ENCODE data around the gene CDH26. TPM values are rescaled to one million over a fixed set of nuclear protein-coding genes. Genes with fewer than 3 reads are reported as not detected.

CDH26 gene
- total and polyA plus RNA-seq, 2 donors (not counting 1 experiment from before 2014, with no cell fraction given) = 1.8 to 2.3 TPM

GRCh38 chr20:59920944-59921343 lies 37.3 kb upstream of the CDH26 start:
- Mint-ChIP-seq H3K4me3 (no peak overlapping the region), H3K27me3 (peaks cover 23% of the 10 kb centered on the region), H3K9me3 (ENCODE audit: insufficient read depth) (no peaks in the 10 kb centered on the region), H3K27ac (no peak overlapping the region), H3K4me1 (no peaks in the 10 kb centered on the region)
- H3K4me3 ChIP-seq (ENCODE audit: control extremely low read depth in 1 of 5, extremely low read depth in 1 of 5, insufficient read depth in 1 of 5, low read depth in 2 of 5, low read length in 4 of 5) = no peak overlapping the region
- no peaks in the 10 kb centered on the region for H3K36me3 ChIP-seq (replicated peaks in 1 of 2; ENCODE audit: control extremely low read depth in 1 of 2, control insufficient read depth in 1 of 2, extremely low read depth in 1 of 2, insufficient read depth in 2 of 2, low read length in 1 of 2)
- peaks cover 0 to 10% (median 0%) of the 10 kb centered on the region in 4 experiments for H3K27me3 ChIP-seq (replicated peaks in 1 of 4; ENCODE audit: control extremely low read depth in 1 of 4, control insufficient read depth in 3 of 4, insufficient read depth in 4 of 4, low read length in 3 of 4)
- ChIA-PET CTCF (no interaction called here), POLR2A (no interaction called here)
- no peaks in the 10 kb centered on the region for H3K9me3 ChIP-seq (ENCODE audit: control extremely low read depth in 1 of 3, control insufficient read depth in 2 of 3, insufficient read depth in 1 of 3, low read length in 2 of 3)
- H3K4me1 ChIP-seq (ENCODE audit: control insufficient read depth in 2 of 2, insufficient read depth in 2 of 2, low read length in 2 of 2) = no peaks in the 10 kb centered on the region
- H3K4me2 ChIP-seq (replicated peaks; ENCODE audit: low read depth, low read length, poor library complexity, severe bottlenecking) = no peak overlapping the region
- H3K79me2 ChIP-seq (ENCODE audit: control insufficient read depth, insufficient read depth, low read length) = no peaks in the 10 kb centered on the region
- TF ChIP-seq, protein P1, sequence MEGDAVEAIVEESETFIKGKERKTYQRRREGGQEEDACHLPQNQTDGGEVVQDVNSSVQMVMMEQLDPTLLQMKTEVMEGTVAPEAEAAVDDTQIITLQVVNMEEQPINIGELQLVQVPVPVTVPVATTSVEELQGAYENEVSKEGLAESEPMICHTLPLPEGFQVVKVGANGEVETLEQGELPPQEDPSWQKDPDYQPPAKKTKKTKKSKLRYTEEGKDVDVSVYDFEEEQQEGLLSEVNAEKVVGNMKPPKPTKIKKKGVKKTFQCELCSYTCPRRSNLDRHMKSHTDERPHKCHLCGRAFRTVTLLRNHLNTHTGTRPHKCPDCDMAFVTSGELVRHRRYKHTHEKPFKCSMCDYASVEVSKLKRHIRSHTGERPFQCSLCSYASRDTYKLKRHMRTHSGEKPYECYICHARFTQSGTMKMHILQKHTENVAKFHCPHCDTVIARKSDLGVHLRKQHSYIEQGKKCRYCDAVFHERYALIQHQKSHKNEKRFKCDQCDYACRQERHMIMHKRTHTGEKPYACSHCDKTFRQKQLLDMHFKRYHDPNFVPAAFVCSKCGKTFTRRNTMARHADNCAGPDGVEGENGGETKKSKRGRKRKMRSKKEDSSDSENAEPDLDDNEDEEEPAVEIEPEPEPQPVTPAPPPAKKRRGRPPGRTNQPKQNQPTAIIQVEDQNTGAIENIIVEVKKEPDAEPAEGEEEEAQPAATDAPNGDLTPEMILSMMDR (IDR thresholded peaks at IDR 0.05) = no peak
- no peak for TF ChIP-seq EZH2 (IDR thresholded peaks at IDR 0.05; ENCODE audit: borderline replicate concordance, insufficient read depth, low read depth, low read length, poor library complexity, severe bottlenecking)
- H3K27ac ChIP-seq (ENCODE audit: low read length in 2 of 2) = no peak overlapping the region
- intact Hi-C loops (cut with micrococcal nuclease) = no loop called here
- no peak overlapping the region for H3K9ac ChIP-seq (ENCODE audit: low read length)
- H4K20me1 ChIP-seq (ENCODE audit: control insufficient read depth, insufficient read depth, low read length, poor library complexity, severe bottlenecking) = no peaks in the 10 kb centered on the region
- no peak overlapping the region for H2AFZ ChIP-seq (ENCODE audit: insufficient read depth, low read depth, low read length, poor library complexity, severe bottlenecking)
- ATAC-seq (ENCODE audit: low read depth) (no peak), DNase-seq (no peak)

DNA sequence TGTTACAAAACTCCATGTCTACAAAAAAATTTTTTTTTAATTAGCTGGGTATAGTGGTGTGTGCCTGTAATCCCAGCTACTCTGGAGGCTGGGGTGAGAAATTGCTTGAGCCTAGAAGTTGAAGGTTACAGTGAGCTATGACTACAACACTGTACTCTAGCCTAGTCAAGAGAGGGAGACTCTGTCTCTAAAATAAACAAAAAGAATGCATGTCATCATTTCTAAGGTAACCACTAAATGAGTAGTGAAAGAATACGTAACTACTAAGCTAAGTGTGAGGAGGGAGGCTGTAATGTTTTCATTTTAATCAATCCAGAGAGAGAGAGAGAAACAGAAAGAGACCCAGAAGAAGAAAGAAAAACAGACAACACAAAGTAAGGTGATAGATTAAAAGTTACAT lies 34.7 kb upstream of the CDH26 start:
- peaks cover 0 to 10% (median 0%) of the 10 kb centered on the region in 4 experiments for H3K27me3 ChIP-seq (replicated peaks in 1 of 4; ENCODE audit: control extremely low read depth in 1 of 4, control insufficient read depth in 3 of 4, insufficient read depth in 4 of 4, low read length in 3 of 4)
- no peaks in the 10 kb centered on the region for H3K79me2 ChIP-seq (ENCODE audit: control insufficient read depth, insufficient read depth, low read length)
- DNase-seq = no peak
- H3K4me3 Mint-ChIP-seq = no peak overlapping the region
- H3K9ac ChIP-seq (ENCODE audit: low read length) = no peak overlapping the region
- no peaks in the 10 kb centered on the region for H3K9me3 ChIP-seq (ENCODE audit: control extremely low read depth in 1 of 3, control insufficient read depth in 2 of 3, insufficient read depth in 1 of 3, low read length in 2 of 3)
- no CpG with 5 or more reads among the region's 1 CpG for WGBS (ENCODE audit: insufficient coverage)
- H3K27ac Mint-ChIP-seq = no peak overlapping the region
- H3K27ac ChIP-seq (ENCODE audit: low read length in 2 of 2) = no peak overlapping the region
- no peaks in the 10 kb centered on the region for H4K20me1 ChIP-seq (ENCODE audit: control insufficient read depth, insufficient read depth, low read length, poor library complexity, severe bottlenecking)
- CTCF ChIA-PET = interaction anchor here (1.1 to 1.5 kb wide), 3 partner anchors 8 to 14 kb away, joined by 3 read pairs; no protein-coding TSS in a partner anchor
- H3K9me3 Mint-ChIP-seq (ENCODE audit: insufficient read depth) = no peaks in the 10 kb centered on the region
- intact Hi-C loops (cut with micrococcal nuclease) = no loop called here
- no peak overlapping the region for H2AFZ ChIP-seq (ENCODE audit: insufficient read depth, low read depth, low read length, poor library complexity, severe bottlenecking)
- peaks cover 23% of the 10 kb centered on the region for H3K27me3 Mint-ChIP-seq
- no peak for TF ChIP-seq EZH2 (IDR thresholded peaks at IDR 0.05; ENCODE audit: borderline replicate concordance, insufficient read depth, low read depth, low read length, poor library complexity, severe bottlenecking)
- TF ChIP-seq, protein P1 (IDR thresholded peaks at IDR 0.05) = no peak
- no peak overlapping the region for H3K4me2 ChIP-seq (replicated peaks; ENCODE audit: low read depth, low read length, poor library complexity, severe bottlenecking)
- POLR2A ChIA-PET = no interaction called here
- H3K36me3 ChIP-seq (replicated peaks in 1 of 2; ENCODE audit: control extremely low read depth in 1 of 2, control insufficient read depth in 1 of 2, extremely low read depth in 1 of 2, insufficient read depth in 2 of 2, low read length in 1 of 2) = no peaks in the 10 kb centered on the region
- H3K4me1 Mint-ChIP-seq = no peaks in the 10 kb centered on the region
- ATAC-seq (ENCODE audit: low read depth) = no peak
- H3K4me3 ChIP-seq (ENCODE audit: control extremely low read depth in 1 of 5, extremely low read depth in 1 of 5, insufficient read depth in 1 of 5, low read depth in 2 of 5, low read length in 4 of 5) = no peak overlapping the region
- no peaks in the 10 kb centered on the region for H3K4me1 ChIP-seq (ENCODE audit: control insufficient read depth in 2 of 2, insufficient read depth in 2 of 2, low read length in 2 of 2)

Data from B cell (primary cell).